Measurements from ENCODE around the gene HAPLN3.

DNA sequence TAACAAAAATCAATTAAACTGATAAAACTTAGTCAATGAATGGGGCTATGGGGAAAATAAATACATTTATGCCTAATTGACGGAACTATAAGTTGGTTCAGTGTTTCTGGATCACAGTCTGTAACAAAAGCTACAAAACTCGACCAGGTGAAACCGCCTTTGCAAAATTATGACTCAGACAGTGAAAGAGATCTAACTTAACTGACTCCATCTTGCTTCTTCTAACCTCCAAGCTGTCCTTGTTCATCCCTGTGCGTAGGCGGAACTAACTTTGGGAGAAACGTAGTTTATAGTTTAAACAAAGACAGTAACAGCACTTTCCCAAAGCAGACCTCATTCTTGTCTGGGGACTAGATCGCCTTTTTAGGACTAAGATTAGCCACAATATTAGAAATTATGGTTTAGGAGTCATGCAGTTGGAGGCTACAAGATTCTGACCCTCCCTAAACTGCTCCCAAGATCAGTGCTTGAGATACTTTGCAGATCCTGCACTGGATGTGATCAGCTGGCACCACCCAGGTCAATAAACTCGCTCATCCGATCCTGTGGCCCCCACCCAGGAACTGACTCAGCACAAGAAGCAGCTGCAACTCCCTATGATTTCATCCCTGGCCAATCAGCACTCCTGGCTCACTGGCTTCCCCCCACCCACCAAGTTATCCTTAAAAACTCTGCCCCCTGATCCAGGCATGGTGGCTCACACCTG lies 25.0 kb upstream of the HAPLN3 start:
- TF ChIP-seq FOXA2 (IDR thresholded peaks at IDR 0.05): no peak
- TF ChIP-seq, protein P1, sequence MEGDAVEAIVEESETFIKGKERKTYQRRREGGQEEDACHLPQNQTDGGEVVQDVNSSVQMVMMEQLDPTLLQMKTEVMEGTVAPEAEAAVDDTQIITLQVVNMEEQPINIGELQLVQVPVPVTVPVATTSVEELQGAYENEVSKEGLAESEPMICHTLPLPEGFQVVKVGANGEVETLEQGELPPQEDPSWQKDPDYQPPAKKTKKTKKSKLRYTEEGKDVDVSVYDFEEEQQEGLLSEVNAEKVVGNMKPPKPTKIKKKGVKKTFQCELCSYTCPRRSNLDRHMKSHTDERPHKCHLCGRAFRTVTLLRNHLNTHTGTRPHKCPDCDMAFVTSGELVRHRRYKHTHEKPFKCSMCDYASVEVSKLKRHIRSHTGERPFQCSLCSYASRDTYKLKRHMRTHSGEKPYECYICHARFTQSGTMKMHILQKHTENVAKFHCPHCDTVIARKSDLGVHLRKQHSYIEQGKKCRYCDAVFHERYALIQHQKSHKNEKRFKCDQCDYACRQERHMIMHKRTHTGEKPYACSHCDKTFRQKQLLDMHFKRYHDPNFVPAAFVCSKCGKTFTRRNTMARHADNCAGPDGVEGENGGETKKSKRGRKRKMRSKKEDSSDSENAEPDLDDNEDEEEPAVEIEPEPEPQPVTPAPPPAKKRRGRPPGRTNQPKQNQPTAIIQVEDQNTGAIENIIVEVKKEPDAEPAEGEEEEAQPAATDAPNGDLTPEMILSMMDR (IDR thresholded peaks at IDR 0.05; ENCODE audit: low read depth, low read length, missing input control): no peak
- TF ChIP-seq HNF4A (conservative IDR thresholded peaks at IDR 0.05): no peak
- TF ChIP-seq, protein P2, sequence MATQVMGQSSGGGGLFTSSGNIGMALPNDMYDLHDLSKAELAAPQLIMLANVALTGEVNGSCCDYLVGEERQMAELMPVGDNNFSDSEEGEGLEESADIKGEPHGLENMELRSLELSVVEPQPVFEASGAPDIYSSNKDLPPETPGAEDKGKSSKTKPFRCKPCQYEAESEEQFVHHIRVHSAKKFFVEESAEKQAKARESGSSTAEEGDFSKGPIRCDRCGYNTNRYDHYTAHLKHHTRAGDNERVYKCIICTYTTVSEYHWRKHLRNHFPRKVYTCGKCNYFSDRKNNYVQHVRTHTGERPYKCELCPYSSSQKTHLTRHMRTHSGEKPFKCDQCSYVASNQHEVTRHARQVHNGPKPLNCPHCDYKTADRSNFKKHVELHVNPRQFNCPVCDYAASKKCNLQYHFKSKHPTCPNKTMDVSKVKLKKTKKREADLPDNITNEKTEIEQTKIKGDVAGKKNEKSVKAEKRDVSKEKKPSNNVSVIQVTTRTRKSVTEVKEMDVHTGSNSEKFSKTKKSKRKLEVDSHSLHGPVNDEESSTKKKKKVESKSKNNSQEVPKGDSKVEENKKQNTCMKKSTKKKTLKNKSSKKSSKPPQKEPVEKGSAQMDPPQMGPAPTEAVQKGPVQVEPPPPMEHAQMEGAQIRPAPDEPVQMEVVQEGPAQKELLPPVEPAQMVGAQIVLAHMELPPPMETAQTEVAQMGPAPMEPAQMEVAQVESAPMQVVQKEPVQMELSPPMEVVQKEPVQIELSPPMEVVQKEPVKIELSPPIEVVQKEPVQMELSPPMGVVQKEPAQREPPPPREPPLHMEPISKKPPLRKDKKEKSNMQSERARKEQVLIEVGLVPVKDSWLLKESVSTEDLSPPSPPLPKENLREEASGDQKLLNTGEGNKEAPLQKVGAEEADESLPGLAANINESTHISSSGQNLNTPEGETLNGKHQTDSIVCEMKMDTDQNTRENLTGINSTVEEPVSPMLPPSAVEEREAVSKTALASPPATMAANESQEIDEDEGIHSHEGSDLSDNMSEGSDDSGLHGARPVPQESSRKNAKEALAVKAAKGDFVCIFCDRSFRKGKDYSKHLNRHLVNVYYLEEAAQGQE (IDR thresholded peaks at IDR 0.05): no peak
- TF ChIP-seq, protein P3, sequence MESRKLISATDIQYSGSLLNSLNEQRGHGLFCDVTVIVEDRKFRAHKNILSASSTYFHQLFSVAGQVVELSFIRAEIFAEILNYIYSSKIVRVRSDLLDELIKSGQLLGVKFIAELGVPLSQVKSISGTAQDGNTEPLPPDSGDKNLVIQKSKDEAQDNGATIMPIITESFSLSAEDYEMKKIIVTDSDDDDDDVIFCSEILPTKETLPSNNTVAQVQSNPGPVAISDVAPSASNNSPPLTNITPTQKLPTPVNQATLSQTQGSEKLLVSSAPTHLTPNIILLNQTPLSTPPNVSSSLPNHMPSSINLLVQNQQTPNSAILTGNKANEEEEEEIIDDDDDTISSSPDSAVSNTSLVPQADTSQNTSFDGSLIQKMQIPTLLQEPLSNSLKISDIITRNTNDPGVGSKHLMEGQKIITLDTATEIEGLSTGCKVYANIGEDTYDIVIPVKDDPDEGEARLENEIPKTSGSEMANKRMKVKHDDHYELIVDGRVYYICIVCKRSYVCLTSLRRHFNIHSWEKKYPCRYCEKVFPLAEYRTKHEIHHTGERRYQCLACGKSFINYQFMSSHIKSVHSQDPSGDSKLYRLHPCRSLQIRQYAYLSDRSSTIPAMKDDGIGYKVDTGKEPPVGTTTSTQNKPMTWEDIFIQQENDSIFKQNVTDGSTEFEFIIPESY (IDR thresholded peaks at IDR 0.05): no peak
- no peak for TF ChIP-seq EGR1 (IDR thresholded peaks at IDR 0.05; ENCODE audit: low read depth in 2 of 2)
- TF ChIP-seq RAD21 (IDR thresholded peaks at IDR 0.05): no peak
- no peak for TF ChIP-seq RXRA (IDR thresholded peaks at IDR 0.05)
- no peak for TF ChIP-seq JUND (IDR thresholded peaks at IDR 0.05)
- TF ChIP-seq SP1 (IDR thresholded peaks at IDR 0.05): no peak

All from liver (tissue), 3 donors.